HL-60 (cell line): ENCODE measurements around the gene LSM4.

Source experiments
- DNase-seq, 2 experiments: peaks; one replicate each; pipeline ENCODE4 v3.0.0-alpha.2; 2010 to 2020; ENCODE audit warnings: low read depth in 1 of 2, low spot score in 1 of 2
- H3K27ac ChIP-seq: fragments of 250-450 bp; sonication (Bioruptor Pico); replicated peaks from 2 replicates; pipeline ENCODE4 v1.5.1; 2020; ENCODE audit warnings: mild to moderate bottlenecking, moderate library complexity
- H3K27me3 ChIP-seq: fragments of 250-450 bp; sonication (Bioruptor Pico); 2 replicates; pipeline ENCODE4 v1.5.1; 2021; ENCODE audit warnings: mild to moderate bottlenecking, moderate library complexity; ENCODE audit not compliant: insufficient read depth, poor library complexity, severe bottlenecking
- H3K4me3 ChIP-seq: replicated peaks from 2 replicates; pipeline ENCODE4 v1.5.1; 2011; ENCODE audit warnings: mild to moderate bottlenecking, control low read depth, low read length; ENCODE audit not compliant: insufficient read depth
- CTCF ChIP-seq: IDR thresholded peaks from one replicate; pipeline ENCODE4 v1.5.1; 2011; ENCODE audit warnings: low read length, control low read depth, inconsistent platforms; ENCODE audit not compliant: insufficient read depth
- GABPA ChIP-seq: IDR thresholded peaks from 2 replicates; pipeline ENCODE4 v1.6.1; 2012; ENCODE audit warnings: low read depth
- POLR2AphosphoS5 ChIP-seq: IDR thresholded peaks from 2 replicates; pipeline ENCODE4 v1.6.1; 2012; ENCODE audit warnings: low read depth
- REST ChIP-seq: IDR thresholded peaks from 2 replicates; pipeline ENCODE4 v1.6.1; 2012; ENCODE audit warnings: low read depth; ENCODE audit not compliant: insufficient replicate concordance
- SPI1 ChIP-seq: IDR thresholded peaks from 2 replicates; pipeline ENCODE4 v1.6.1; 2012; ENCODE audit warnings: low read depth, mild to moderate bottlenecking, borderline replicate concordance

The LSM4 gene

GRCh38 chr19:18274219-18274780, 48.6 kb downstream of the LSM4 start, which contains the start of gene IQCN:
Gene IQCN, minus strand, starts transcription at chr19:18274452. Its CDS starts 4,974 bp downstream, at chr19:18269478.
- Histone ChIP-seq H3K27me3 (no peaks in the 10 kb centered on the region), H3K4me3 (no peak within 1 kb of the TSS), H3K27ac (peak within 1 kb of the TSS; percentile 43)
- peak; percentile 12 to 47 for DNase-seq
- no peak for TF ChIP-seq GABPA
- no peak for TF ChIP-seq POLR2AphosphoS5
- TF ChIP-seq REST, result no peak
- no peak for TF ChIP-seq CTCF
- TF ChIP-seq SPI1, result no peak

GRCh38 chr19:18273561-18274218, 49.2 kb downstream of the LSM4 start:
- TF ChIP-seq GABPA, result no peak
- TF ChIP-seq REST, result no peak
- TF ChIP-seq POLR2AphosphoS5, result no peak
- TF ChIP-seq CTCF, result no peak
- TF ChIP-seq SPI1, result no peak
- H3K27me3 ChIP-seq, result no peaks in the 10 kb centered on the region
- H3K4me3 ChIP-seq, result no peak overlapping the region
- DNase-seq, result no peak
- no peak overlapping the region for H3K27ac ChIP-seq

GRCh38 chr19:18271433-18271841, 51.4 kb downstream of the LSM4 start:
- H3K4me3 ChIP-seq, result no peak overlapping the region
- no peaks in the 10 kb centered on the region for H3K27me3 ChIP-seq
- TF ChIP-seq GABPA (no peak), POLR2AphosphoS5 (no peak), REST (no peak), SPI1 (no peak), CTCF (no peak)
- no peak overlapping the region for H3K27ac ChIP-seq
- DNase-seq, result no peak
